Activated T-helper 2 cell treated with anti-CD3 and anti-CD28 coated beads, Interferon-gamma antibody, Interleukin-2, Interleukin-4, amounts not matched to agents 10 μg/mL and 5 μg/mL and 100 μg/mL, durations not matched to agents 14 hours and 24 hours and 36 hours (primary cell): ENCODE measurements around the gene HMG20A. TPM values are rescaled to one million over a fixed set of nuclear protein-coding genes. Genes with fewer than 3 reads are reported as not detected.
A peak's percentile ranks its signal among the peaks of the same experiment; 100 is the strongest.

ENCODE experiments used
- DNase-seq: peaks from one replicate; pipeline ENCODE4 v3.0.0; 2021; ENCODE audit warnings: low spot score
- H3K27ac Mint-ChIP-seq: one replicate; pipeline ENCODE4 v1.8.0; 2021; ENCODE audit warnings: mixed read lengths
- H3K27me3 Mint-ChIP-seq: one replicate; pipeline ENCODE4 v1.8.0; 2021; ENCODE audit warnings: low read depth, mixed read lengths
- H3K36me3 Mint-ChIP-seq: one replicate; pipeline ENCODE4 v1.8.0; 2021; ENCODE audit warnings: low read depth, mixed read lengths
- H3K4me1 Mint-ChIP-seq: one replicate; pipeline ENCODE4 v1.8.0; 2021; ENCODE audit warnings: low read depth, mixed read lengths
- H3K4me3 Mint-ChIP-seq: one replicate; pipeline ENCODE4 v1.8.0; 2021; ENCODE audit warnings: low read depth, mild to moderate bottlenecking, moderate library complexity, mixed read lengths
- H3K9me3 Mint-ChIP-seq: one replicate; pipeline ENCODE4 v1.8.0; 2021; ENCODE audit warnings: mixed read lengths
- intact Hi-C: fragments of 100-400 bp; cut with micrococcal nuclease; formaldehyde crosslinking; loops from one replicate; pipeline ENCODE4 v1.15.1; 2023
- total RNA-seq: library from RNA; stranded (reverse); gene quantifications from 2 replicates; pipeline ENCODE4 v1.2.3, GENCODE V29; 2022

The HMG20A gene
- total RNA-seq: 43.8 and 49.8 TPM in 2 replicates

DNA sequence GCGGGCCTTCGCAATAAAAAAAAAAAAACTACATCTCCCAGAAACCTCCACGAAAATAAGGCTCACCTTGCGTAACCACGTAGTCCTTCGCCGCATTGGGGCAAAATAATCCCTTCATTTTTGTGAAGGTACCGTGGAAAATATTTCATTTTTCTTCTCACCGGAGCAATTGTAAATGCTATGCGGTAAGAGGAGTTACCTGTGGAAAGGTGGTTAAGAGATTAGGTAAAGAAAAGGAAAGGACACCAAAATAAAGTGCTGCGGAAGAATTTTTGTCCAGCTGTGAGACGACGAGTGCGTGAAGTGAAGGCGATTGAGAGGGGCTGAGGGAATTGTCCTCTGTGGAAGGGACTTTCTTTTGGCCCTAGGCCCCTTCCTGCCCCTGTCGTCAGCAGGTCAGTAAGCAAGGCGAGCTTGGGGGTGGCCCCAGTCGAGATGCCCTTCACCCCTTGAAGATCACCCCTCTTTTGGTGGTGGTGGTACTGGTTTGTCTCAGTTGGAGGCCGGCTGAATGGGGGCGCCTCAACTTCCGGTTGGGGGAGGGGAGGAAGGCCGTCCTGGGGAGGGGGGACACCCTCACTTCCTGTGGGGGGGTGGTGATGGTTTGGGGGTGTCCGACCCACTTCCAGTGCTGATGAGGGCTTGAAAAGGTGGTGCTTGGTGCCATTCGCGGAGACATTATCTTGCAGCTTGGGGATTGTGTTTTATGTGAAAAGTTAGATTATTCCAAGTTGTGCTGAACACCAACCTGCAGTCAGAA lies at the start of gene HMG20A:
TSS of gene HMG20A (plus strand) at position 279 of the 760 bp plus-strand sequence. CDS start 37,520 bp downstream, outside the sequence.
- peak; percentile 52 for DNase-seq
- intact Hi-C loops: loop anchor here (2.0 to 5.0 kb wide), 3 partner anchors 18 to 233 kb away; no protein-coding TSS in a partner anchor
- H3K9me3 Mint-ChIP-seq: no peaks in the 10 kb centered on the region
- peaks cover 5% of the 10 kb centered on the region for H3K36me3 Mint-ChIP-seq
- no peaks in the 10 kb centered on the region for H3K27me3 Mint-ChIP-seq
- H3K27ac Mint-ChIP-seq: peak within 1 kb of the TSS; percentile 97
- peak within 1 kb of the TSS; percentile 96 for H3K4me3 Mint-ChIP-seq
- peaks cover 42% of the 10 kb centered on the region for H3K4me1 Mint-ChIP-seq

DNA sequence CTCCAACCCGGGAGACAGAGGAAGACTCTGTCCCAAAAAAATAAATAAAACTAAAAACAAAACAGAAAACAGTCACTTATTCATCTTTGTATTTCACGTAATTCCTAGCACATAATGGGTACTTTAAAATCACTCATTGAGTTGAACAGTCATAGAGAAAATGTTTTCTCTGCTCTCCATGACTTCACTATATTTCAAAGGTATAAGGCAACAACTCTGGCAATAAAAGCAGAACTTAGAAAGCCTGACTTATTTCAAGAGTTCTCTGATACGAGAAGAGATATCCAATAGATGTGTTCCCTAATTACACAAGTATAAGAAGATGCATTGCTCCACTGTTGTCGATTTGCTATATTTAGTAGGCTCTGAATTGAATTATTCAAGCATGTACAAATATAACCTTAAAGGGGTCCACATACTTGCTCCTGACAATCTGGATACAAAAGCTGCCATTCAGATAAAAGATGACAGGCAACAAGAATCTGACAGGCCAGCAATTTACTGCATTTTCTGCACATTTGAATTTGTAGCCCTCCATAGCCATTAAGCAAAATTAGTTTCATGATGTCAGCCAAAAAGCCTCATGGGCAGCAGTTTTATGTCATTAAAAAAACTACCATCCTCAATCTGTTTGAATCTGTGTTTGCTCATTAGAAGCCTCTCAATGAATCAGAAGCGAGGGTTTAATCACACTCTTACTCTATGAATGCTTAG lies 48.7 kb upstream of the HMG20A start:
- intact Hi-C loops: no loop called here
- DNase-seq: no peak
- Mint-ChIP-seq H3K27me3 (no peaks in the 10 kb centered on the region), H3K36me3 (no peaks in the 10 kb centered on the region), H3K27ac (no peak overlapping the region), H3K4me3 (no peak overlapping the region), H3K9me3 (no peaks in the 10 kb centered on the region), H3K4me1 (peaks cover 14% of the 10 kb centered on the region)

DNA sequence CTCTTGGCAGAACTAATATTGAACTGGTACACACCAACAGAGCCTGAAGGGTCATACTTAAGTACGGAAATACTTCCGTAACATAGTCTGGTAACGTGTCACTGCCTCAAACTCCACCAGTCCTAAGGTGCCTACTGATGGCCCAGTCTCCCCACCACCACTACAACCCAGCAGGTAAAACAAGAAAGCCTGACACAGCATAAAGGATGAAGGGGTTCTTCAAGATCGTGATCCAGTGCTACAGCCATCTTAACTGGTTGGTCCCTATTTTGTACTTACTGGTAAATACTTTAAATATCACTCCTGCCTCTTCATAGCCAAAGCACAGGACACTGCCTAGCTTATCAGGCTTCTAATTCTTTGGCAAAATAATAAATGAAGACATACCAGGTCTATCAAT lies 47.2 kb upstream of the HMG20A start:
- Mint-ChIP-seq H3K4me3 (no peak overlapping the region), H3K4me1 (peaks cover 14% of the 10 kb centered on the region), H3K36me3 (no peaks in the 10 kb centered on the region), H3K27me3 (no peaks in the 10 kb centered on the region), H3K27ac (no peak overlapping the region), H3K9me3 (no peaks in the 10 kb centered on the region)
- DNase-seq: no peak
- intact Hi-C loops: no loop called here

DNA sequence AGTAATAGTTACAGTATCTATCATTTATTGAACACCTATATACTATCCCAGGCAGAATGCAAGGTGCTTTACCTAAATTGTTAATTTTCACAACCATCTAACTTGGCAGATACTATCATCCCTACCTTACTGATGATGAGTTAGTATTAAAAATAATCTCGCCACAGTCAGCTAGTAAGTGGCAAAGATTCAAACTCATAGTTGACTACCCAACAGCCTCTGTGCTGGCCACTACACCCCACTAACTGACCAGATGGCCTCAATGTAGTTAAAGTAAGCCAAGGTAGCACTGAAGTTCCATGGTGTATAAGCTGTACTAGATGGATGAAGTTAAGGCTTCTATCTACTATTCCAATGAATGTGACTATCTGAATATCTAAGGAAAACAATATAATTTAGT lies 45.6 kb upstream of the HMG20A start:
- Mint-ChIP-seq H3K27ac (no peak overlapping the region), H3K4me1 (no peaks in the 10 kb centered on the region), H3K4me3 (no peak overlapping the region), H3K9me3 (no peaks in the 10 kb centered on the region), H3K36me3 (no peaks in the 10 kb centered on the region), H3K27me3 (no peaks in the 10 kb centered on the region)
- no peak for DNase-seq
- intact Hi-C loops: no loop called here

DNA sequence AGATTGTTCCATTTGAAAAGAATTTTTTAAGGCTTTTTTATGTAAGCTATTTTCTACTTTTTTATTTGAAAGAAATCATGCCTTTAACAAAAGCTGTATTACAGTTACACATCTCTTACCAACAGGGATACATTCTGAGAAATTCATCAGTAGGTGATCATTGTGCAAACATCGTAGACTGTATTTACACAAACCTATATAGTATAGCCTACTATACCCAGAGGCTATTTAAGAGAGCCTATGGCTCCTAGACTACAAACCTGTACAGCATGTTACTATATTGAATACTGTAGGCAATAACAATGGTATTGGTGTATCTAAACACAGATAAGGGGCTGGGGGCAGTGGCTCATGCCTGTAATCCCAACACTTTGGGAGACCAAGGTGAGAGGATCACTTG lies 43.9 kb upstream of the HMG20A start:
- Mint-ChIP-seq H3K4me1 (no peaks in the 10 kb centered on the region), H3K27me3 (no peaks in the 10 kb centered on the region), H3K4me3 (no peak overlapping the region), H3K9me3 (no peaks in the 10 kb centered on the region), H3K27ac (no peak overlapping the region), H3K36me3 (no peaks in the 10 kb centered on the region)
- intact Hi-C loops: no loop called here
- DNase-seq: no peak

DNA sequence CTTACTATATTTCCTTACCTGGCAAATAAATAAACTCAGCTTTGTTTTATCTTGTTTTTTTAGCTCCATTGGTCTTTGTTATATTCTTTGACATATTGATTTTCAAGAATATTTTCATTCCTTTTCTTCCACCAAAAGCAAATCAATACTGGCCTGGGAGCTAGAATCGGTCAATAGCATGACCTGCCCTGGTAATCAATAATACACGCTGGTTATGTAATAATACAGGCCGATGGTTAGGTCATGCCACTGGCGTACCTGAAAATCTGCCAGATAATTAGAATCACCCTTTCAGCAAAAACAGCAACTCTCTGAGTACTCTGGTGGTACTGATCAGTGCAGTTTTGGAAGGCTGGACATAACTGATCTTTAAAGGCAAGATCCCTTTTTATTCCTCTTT lies 40.7 kb upstream of the HMG20A start:
- Mint-ChIP-seq H3K4me3 (no peak overlapping the region), H3K9me3 (no peaks in the 10 kb centered on the region), H3K27ac (no peak overlapping the region), H3K27me3 (no peaks in the 10 kb centered on the region), H3K4me1 (peaks cover 14% of the 10 kb centered on the region), H3K36me3 (no peaks in the 10 kb centered on the region)
- intact Hi-C loops: no loop called here
- DNase-seq: no peak

DNA sequence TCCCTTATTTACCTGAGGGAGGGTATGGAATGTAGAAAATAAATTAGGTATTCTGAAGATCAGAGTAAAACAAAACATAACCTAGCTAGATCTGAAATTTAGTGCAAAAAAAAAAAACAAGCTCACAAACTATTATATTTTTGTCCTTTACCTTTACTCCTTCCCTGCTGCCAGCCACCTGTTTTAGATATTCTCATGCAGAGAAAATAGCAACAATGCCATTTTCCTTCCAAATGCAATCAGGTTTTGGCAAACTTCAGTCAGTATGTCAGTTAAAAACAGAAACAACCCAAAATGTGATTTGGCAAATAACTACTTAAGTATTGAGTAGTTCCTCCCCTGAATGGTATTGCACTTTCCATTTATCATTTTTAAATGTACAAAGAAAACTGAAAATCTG lies 36.6 kb upstream of the HMG20A start:
- no peak overlapping the region for H3K27ac Mint-ChIP-seq
- H3K36me3 Mint-ChIP-seq: no peaks in the 10 kb centered on the region
- H3K27me3 Mint-ChIP-seq: no peaks in the 10 kb centered on the region
- H3K4me3 Mint-ChIP-seq: no peak overlapping the region
- no peaks in the 10 kb centered on the region for H3K9me3 Mint-ChIP-seq
- intact Hi-C loops: no loop called here
- no peak for DNase-seq
- peaks cover 19% of the 10 kb centered on the region for H3K4me1 Mint-ChIP-seq

DNA sequence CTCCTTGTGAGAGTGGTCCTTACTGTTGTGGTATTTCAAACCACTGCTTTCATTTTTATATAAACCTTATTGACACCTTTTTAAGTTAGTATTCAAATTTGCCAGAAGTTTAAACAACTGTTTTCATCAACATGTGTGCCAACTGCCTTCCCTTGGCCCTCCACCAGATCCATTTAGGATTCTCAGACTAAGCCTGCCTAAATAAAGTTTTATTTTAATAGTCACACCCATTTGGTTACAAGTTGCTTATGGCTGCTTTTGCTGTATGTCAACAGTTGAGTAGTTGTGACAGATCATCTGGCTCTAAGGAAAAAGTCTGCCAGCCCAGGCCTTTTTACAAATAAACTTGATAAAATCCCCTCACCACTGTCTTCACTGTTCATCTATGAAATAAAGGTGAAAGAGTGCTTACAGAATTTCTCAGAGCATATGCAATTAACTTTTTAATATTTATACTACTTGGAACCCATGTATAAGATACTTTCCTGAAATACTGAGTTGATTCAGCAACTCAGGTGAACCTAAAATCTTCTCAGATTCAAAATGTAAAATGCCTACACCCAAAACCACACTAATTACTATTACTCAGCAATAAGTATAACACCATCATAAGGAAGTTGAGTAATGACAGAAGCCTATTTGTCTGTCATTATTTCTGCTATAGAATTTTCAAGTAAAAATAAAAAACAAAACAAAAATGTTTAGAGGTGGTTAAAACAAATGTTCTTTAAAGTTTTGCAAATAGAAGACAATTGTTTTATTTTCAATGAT lies 35.9 kb upstream of the HMG20A start:
- Mint-ChIP-seq H3K9me3 (no peaks in the 10 kb centered on the region), H3K36me3 (no peaks in the 10 kb centered on the region), H3K4me3 (no peak overlapping the region), H3K4me1 (peaks cover 19% of the 10 kb centered on the region), H3K27ac (no peak overlapping the region), H3K27me3 (no peaks in the 10 kb centered on the region)
- DNase-seq: no peak
- intact Hi-C loops: no loop called here

DNA sequence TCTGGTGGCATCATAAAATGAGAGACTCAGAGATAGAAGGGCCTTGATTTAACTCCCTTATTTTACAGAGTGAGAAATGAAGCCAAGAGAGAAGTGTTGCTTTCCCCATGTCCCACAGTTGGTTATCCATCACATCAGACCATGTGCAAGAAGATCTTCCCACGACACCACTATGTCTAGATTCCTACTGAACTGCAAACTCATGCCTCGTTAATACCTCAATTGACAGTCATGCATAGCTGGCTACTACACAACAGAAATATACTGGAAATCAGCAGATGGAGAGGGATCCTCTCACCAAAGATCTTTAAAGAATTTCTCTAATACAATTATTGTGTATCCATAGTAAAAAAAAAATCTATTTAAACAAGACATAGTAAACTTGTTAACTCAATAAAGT lies 34.1 kb upstream of the HMG20A start:
- no peak overlapping the region for H3K4me3 Mint-ChIP-seq
- peaks cover 19% of the 10 kb centered on the region for H3K4me1 Mint-ChIP-seq
- H3K27me3 Mint-ChIP-seq: no peaks in the 10 kb centered on the region
- H3K36me3 Mint-ChIP-seq: no peaks in the 10 kb centered on the region
- no peak overlapping the region for H3K27ac Mint-ChIP-seq
- intact Hi-C loops: no loop called here
- H3K9me3 Mint-ChIP-seq: no peaks in the 10 kb centered on the region
- DNase-seq: no peak

DNA sequence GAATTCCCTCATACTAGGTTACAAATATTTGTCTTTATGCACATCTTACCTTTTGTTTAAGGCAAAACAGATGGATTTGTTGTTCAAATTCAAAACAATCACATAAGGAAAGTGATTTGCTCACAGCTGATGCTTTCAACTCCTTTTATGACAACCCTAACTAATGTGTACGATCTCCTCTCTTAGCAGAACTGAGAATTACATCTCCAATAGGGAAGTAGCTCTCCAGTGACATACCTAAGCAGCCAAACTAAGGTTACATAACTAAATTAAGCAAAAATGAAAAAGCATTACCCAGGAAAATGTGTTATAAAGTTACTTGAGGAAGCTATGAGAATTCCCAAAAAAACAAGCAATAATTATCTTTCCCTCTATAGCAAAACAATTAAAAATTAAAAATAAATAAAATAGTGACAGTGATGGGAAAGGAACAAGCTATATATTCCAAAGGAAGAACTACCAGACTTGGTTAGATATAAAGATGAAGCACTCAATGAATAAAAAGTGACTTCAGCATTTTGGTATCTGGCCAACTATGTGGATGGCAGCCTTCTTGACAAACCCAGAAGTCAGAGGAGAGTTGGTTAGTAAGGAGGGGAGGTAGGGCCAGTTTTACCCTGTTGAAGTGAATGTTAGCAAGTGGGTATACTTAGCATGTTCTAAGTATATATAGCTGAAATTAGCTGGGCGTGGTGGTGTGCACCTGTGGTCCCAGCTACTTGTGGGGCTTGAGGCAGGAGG lies 33.2 kb upstream of the HMG20A start:
- no peak overlapping the region for H3K4me3 Mint-ChIP-seq
- H3K27me3 Mint-ChIP-seq: no peaks in the 10 kb centered on the region

DNA sequence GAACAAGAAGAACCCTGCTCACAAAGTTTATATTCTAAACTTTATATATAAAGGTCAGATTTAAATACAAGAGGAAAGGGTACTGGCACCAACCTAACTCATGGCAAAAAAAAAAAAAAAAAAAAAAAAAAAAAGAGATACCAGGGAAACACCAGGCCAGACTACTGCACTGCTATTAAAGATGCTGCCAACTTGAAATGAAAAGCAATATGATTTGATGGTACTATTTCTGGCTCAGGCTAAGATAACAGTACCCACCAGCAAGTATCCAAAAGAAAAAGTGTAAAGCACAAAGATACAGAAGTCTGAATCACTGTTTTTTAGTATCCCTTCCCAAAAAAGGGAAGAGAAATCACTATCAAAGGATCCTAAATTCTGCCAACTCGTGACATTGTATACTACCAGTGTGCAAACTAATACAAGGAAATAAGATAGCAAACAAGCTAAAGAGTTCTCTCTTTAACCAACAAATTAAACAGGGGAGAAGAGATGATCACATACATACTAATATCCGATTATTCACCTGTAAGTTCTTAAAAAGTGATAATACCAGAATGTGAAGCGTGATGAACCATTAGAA lies 29.2 kb upstream of the HMG20A start:
- intact Hi-C loops: no loop called here

More for the DNA sequence above, 33.2 kb upstream of the HMG20A start:
- Mint-ChIP-seq H3K9me3 (no peaks in the 10 kb centered on the region), H3K27ac (no peak overlapping the region), H3K36me3 (no peaks in the 10 kb centered on the region), H3K4me1 (peaks cover 15% of the 10 kb centered on the region)
- DNase-seq: no peak
- intact Hi-C loops: no loop called here

DNA sequence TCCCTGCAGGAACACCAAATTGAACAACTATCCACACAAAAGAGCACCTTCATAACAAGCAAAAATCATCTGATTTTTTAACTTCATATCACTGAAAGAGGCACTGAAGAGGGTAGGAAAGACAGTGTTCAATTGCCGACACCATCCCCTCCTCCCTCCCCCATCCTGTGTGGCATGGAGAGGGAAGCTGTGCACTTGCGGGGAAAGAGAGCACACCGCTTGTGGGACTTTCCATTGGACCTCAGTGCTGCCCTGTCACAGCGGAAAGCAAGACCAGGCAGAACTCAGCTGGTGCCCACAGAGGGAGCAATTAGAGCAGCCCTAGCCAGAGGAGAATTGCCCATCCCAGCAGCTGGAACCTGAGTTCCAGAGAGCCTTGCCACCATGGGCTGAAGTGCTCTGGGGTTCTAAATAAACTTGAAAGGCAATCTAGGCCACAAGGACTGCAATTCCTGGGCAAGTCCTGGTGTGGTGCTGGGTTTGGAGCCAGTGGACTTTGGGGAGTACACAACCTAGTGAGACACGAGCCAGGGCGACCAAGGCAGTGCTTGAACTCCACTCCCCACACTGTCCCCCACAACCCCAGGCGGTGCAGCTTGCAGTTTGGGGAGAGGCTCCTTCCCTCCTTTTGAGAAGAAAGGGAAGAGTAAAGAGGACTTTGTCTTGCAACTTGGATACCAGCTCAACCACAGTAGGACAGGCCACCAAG lies 27.8 kb upstream of the HMG20A start:
- no peak overlapping the region for H3K27ac Mint-ChIP-seq
- peaks cover 23% of the 10 kb centered on the region for H3K36me3 Mint-ChIP-seq
- DNase-seq: no peak
- peaks cover 35% of the 10 kb centered on the region for H3K9me3 Mint-ChIP-seq
- no peaks in the 10 kb centered on the region for H3K27me3 Mint-ChIP-seq
- H3K4me3 Mint-ChIP-seq: no peak overlapping the region
- H3K4me1 Mint-ChIP-seq: no peaks in the 10 kb centered on the region
- intact Hi-C loops: no loop called here

More for the DNA sequence above, 29.2 kb upstream of the HMG20A start:
- Mint-ChIP-seq H3K27me3 (no peaks in the 10 kb centered on the region), H3K4me1 (no peaks in the 10 kb centered on the region), H3K9me3 (peaks cover 22% of the 10 kb centered on the region), H3K4me3 (no peak overlapping the region), H3K27ac (no peak overlapping the region), H3K36me3 (peaks cover 15% of the 10 kb centered on the region)
- no peak for DNase-seq
